HepG2 (cell line): Measurements from ENCODE around the gene MAPK6. TPM values are rescaled to one million over a fixed set of nuclear protein-coding genes. Genes with fewer than 3 reads are reported as not detected.

Source experiments
- ARNTL ChIP-seq: sonication (generic); formaldehyde crosslinking; IDR thresholded peaks from 2 replicates; pipeline ENCODE4 v1.4.0; 2020; ENCODE audit warnings: mild to moderate bottlenecking, missing genetic modification reagents
- HDAC1 ChIP-seq: sonication (generic); formaldehyde crosslinking; IDR thresholded peaks from 2 replicates; pipeline ENCODE4 v1.5.1; 2020; ENCODE audit warnings: mild to moderate bottlenecking, missing genetic modification reagents
- HOXA7 ChIP-seq: sonication (generic); formaldehyde crosslinking; IDR thresholded peaks from 2 replicates; pipeline ENCODE4 v1.8.1; 2022; ENCODE audit warnings: mild to moderate bottlenecking, missing genetic modification reagents, moderate library complexity
- KDM1A ChIP-seq: IDR thresholded peaks from 2 replicates; pipeline ENCODE4 v1.6.1; 2016; ENCODE audit warnings: missing compliant biosample characterization
- NFE2L1 ChIP-seq: sonication (generic); formaldehyde crosslinking; IDR thresholded peaks from 2 replicates; pipeline ENCODE4 v1.4.0; 2020; ENCODE audit warnings: missing genetic modification reagents, mild to moderate bottlenecking, borderline replicate concordance
- PAXIP1 ChIP-seq: sonication (generic); formaldehyde crosslinking; conservative IDR thresholded peaks from 2 replicates; pipeline ENCODE4 v1.4.0; 2020; ENCODE audit warnings: mild to moderate bottlenecking, missing genetic modification reagents, moderate library complexity
- RAD51 ChIP-seq: fragments of 450-650 bp; IDR thresholded peaks from 2 replicates; pipeline ENCODE4 v1.6.1; 2016; ENCODE audit warnings: borderline replicate concordance
- SIN3B ChIP-seq: fragments of 150-350 bp; IDR thresholded peaks from 2 replicates; pipeline ENCODE4 v1.6.1; 2014; ENCODE audit warnings: low read length
- UBTF ChIP-seq: sonication (generic); formaldehyde crosslinking; IDR thresholded peaks from 2 replicates; pipeline ENCODE4 v1.4.0; 2020; ENCODE audit warnings: mild to moderate bottlenecking, missing genetic modification reagents
- ZNF124 ChIP-seq: sonication (generic); formaldehyde crosslinking; IDR thresholded peaks from 2 replicates; pipeline ENCODE4 v1.4.0; 2020; ENCODE audit warnings: missing genetic modification reagents
- ZNF205 ChIP-seq: IDR thresholded peaks from 2 replicates; pipeline ENCODE4 v1.6.1; 2018; ENCODE audit warnings: missing biosample characterization, missing genetic modification reagents
- ZNF230 ChIP-seq: sonication (generic); formaldehyde crosslinking; IDR thresholded peaks from 2 replicates; pipeline ENCODE4 v1.4.0; 2020; ENCODE audit warnings: mild to moderate bottlenecking, missing genetic modification reagents
- ZNF256 ChIP-seq: sonication (generic); formaldehyde crosslinking; conservative IDR thresholded peaks from 2 replicates; pipeline ENCODE4 v1.4.0; 2020; ENCODE audit warnings: missing genetic modification reagents
- ZNF275 ChIP-seq: sonication (generic); formaldehyde crosslinking; IDR thresholded peaks from 2 replicates; pipeline ENCODE4 v1.8.0; 2022; ENCODE audit warnings: missing genetic modification reagents, mild to moderate bottlenecking, inconsistent platforms, borderline replicate concordance
- ZNF292 ChIP-seq: sonication (generic); formaldehyde crosslinking; IDR thresholded peaks from 2 replicates; pipeline ENCODE4 v1.8.1; 2022; ENCODE audit warnings: mild to moderate bottlenecking, low read depth, missing genetic modification reagents, borderline replicate concordance
- ZNF441 ChIP-seq: sonication (generic); formaldehyde crosslinking; IDR thresholded peaks from 2 replicates; pipeline ENCODE4 v1.7.0; 2021; ENCODE audit warnings: missing genetic modification reagents, borderline replicate concordance
- ZNF484 ChIP-seq: sonication (generic); formaldehyde crosslinking; IDR thresholded peaks from 2 replicates; pipeline ENCODE4 v1.5.1; 2020; ENCODE audit warnings: mild to moderate bottlenecking, low read depth, missing genetic modification reagents, borderline replicate concordance
- ZNF558 ChIP-seq: sonication (generic); formaldehyde crosslinking; IDR thresholded peaks from 2 replicates; pipeline ENCODE4 v1.9.0; 2022; ENCODE audit warnings: mild to moderate bottlenecking, missing genetic modification reagents, borderline replicate concordance
- ZNF776 ChIP-seq: sonication (generic); formaldehyde crosslinking; IDR thresholded peaks from 2 replicates; pipeline ENCODE4 v1.4.0; 2020; ENCODE audit warnings: mild to moderate bottlenecking, missing genetic modification reagents
- polyA plus RNA-seq, 8 experiments: library from polyadenylated mRNA; depleted of rRNA in 3 of 8; stranded (reverse) in 7 of 8; unstranded in 1 of 8; fragments of >200 nt; fragmentation: Illumina TruSeq in 4 of 8; extraction: Trizol in 4 of 8; gene quantifications; 2 replicates each; pipeline versions ENCODE4 v1.2.1 to v1.2.3, GENCODE V29; 2011 to 2016; ENCODE audit warnings: low read depth in 4 of 8, missing spikeins in 1 of 8, mixed read lengths in 1 of 8; ENCODE audit not compliant: insufficient read depth in 1 of 8
- total RNA-seq, 5 experiments: library from RNA; depleted of rRNA; stranded (reverse); fragments of >200 nt; fragmentation: Illumina TruSeq; extraction: Trizol; gene quantifications; 2 replicates each; pipeline ENCODE4 v1.2.3, GENCODE V29; 2016; ENCODE audit warnings: low read depth in 1 of 5
- TF ChIP-seq, protein P1 (sequence below): sonication (generic); formaldehyde crosslinking; IDR thresholded peaks from 2 replicates; pipeline ENCODE4 v1.4.0; 2020; ENCODE audit warnings: low read depth, mild to moderate bottlenecking, missing genetic modification reagents

Gene MAPK6
- total and polyA plus RNA-seq, 2 of the 13 experiments (the other 11 are each of a cell fraction or from before 2014, with no cell fraction given), result 89.5 to 99.7 TPM

DNA sequence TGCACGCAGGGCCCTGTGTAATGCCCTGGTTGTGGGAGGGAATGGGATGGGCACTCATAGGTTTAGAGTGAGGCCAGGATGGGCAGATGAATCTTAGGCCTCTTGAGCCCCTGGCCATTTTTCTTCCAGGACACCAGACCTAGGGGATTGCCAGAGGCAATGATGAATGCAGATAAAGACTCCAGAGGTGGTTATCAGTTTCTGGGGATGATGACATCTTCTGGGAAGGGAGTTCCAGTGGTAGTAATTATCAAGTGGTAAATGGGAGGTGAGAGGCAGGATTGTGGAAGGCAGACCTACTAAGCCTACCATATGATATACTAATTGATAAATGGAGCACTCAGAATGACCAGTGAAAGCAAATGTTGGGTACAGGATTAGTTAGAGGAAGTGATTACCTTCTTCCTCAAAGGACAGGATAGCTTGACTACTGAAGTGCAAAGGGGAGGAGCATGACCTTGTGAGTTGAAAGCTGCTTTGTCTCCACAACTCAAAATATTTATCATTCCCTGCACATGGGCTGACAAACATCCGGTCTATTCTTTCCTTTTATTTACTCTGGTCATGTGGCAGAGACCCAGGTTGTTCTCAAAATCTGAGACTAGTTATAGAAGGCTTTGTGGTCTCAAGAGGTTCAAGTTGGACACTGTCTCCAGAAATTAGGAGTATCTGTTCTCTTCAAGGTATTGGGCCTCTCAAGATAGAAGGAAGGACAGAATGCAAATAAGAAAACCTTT, 10.2 kb upstream of the MAPK6 start (continued):
- TF ChIP-seq PAXIP1 (CRISPR knock-in tag) (peak; percentile 96), ZNF256 (CRISPR knock-in tag) (no peak), KDM1A (CRISPR knock-in tag) (no peak), ZNF124 (CRISPR knock-in tag) (no peak; the same call in 1 of the 2 replicates), ZNF230 (CRISPR knock-in tag) (no peak), ZNF275 (no peak), NFE2L1 (CRISPR knock-in tag) (no peak), ZNF292 (0 out of 2 replicates have a peak, but pooled peaks have one; percentile 15), HDAC1 (CRISPR knock-in tag) (peak; percentile 67), ZNF776 (CRISPR knock-in tag) (no peak), ZNF484 (CRISPR knock-in tag) (no peak), ZNF558 (CRISPR knock-in tag) (no peak), RAD51 (no peak; the same call in 1 of the 2 replicates), ZNF205 (peak; percentile 78), HOXA7 (no peak), SIN3B (no peak), ARNTL (CRISPR knock-in tag) (peak; percentile 81), UBTF (no peak), ZNF441 (CRISPR knock-in tag) (no peak; the same call in 1 of the 2 replicates)
- TF ChIP-seq, protein P1, sequence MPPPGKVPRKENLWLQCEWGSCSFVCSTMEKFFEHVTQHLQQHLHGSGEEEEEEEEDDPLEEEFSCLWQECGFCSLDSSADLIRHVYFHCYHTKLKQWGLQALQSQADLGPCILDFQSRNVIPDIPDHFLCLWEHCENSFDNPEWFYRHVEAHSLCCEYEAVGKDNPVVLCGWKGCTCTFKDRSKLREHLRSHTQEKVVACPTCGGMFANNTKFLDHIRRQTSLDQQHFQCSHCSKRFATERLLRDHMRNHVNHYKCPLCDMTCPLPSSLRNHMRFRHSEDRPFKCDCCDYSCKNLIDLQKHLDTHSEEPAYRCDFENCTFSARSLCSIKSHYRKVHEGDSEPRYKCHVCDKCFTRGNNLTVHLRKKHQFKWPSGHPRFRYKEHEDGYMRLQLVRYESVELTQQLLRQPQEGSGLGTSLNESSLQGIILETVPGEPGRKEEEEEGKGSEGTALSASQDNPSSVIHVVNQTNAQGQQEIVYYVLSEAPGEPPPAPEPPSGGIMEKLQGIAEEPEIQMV (CRISPR knock-in tag), result no peak
